Keratinocyte (primary cell): ENCODE measurements around the gene GRK3.
"Not testable (repeated sequence)": the region's sequence is repeated elsewhere in the genome, so short reads cannot be mapped to it uniquely, and the experiment has no call there.

Experiments
- EZH2 ChIP-seq: IDR thresholded peaks from one replicate; pipeline ENCODE4 v1.6.1; 2012; ENCODE audit warnings: inconsistent platforms, mild to moderate bottlenecking, low read length, moderate library complexity
- TF ChIP-seq, protein P1 (sequence below), 3 experiments: IDR thresholded peaks in 1 of 3; conservative IDR thresholded peaks in 1 of 3; optimal IDR thresholded peaks in 1 of 3; 2 replicates in 2 of 3; 3 replicates in 1 of 3; pipeline versions ENCODE3 to v1.5.1; 2011; ENCODE audit warnings: low read length in 3 of 3, mild to moderate bottlenecking in 3 of 3, moderate library complexity in 2 of 3, control low read depth in 1 of 3, inconsistent platforms in 1 of 3; ENCODE audit not compliant: insufficient read depth in 2 of 3; ENCODE audit errors: extremely low read depth in 1 of 3

DNA sequence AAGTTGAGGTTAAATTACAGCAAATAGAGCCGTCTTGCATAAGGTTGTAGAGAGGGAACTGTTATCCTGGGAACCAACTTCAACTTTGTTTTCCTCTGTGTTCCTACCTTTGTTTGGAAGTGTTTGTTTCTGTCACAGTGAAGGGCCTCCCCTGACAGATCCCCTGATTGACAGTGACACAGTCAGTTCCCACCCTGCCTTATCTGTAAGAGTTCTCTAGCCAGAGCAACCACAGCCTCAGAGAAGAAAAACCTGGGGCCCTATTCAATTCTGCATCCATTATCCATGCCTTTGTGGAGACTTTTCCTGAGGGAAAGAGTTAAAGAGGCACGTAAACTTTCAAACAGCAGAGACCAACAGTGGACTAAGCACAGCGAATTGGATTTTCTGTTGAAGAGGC is 48.7 kb downstream of the GRK3 start:
- TF ChIP-seq, protein P1, sequence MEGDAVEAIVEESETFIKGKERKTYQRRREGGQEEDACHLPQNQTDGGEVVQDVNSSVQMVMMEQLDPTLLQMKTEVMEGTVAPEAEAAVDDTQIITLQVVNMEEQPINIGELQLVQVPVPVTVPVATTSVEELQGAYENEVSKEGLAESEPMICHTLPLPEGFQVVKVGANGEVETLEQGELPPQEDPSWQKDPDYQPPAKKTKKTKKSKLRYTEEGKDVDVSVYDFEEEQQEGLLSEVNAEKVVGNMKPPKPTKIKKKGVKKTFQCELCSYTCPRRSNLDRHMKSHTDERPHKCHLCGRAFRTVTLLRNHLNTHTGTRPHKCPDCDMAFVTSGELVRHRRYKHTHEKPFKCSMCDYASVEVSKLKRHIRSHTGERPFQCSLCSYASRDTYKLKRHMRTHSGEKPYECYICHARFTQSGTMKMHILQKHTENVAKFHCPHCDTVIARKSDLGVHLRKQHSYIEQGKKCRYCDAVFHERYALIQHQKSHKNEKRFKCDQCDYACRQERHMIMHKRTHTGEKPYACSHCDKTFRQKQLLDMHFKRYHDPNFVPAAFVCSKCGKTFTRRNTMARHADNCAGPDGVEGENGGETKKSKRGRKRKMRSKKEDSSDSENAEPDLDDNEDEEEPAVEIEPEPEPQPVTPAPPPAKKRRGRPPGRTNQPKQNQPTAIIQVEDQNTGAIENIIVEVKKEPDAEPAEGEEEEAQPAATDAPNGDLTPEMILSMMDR (optimal IDR thresholded peaks at IDR 0.05 in 1 of 3, IDR thresholded peaks at IDR 0.05 in 1 of 3, conservative IDR thresholded peaks at IDR 0.05 in 1 of 3; ENCODE audit: extremely low read depth in 1 of 3, insufficient read depth in 2 of 3, low read length in 3 of 3) = not testable (repeated sequence)
- not testable (repeated sequence) for TF ChIP-seq EZH2
